MM.1S (cell line): ENCODE data around the gene SHANK1.

ENCODE experiments used
- EZH2 ChIP-seq: fragments of 300-600 bp; sonication (generic); optimal IDR thresholded peaks from 2 replicates; pipeline ENCODE3; 2017; ENCODE audit warnings: low read depth, mild to moderate bottlenecking, antibody characterized with exemption, low read length, mixed read lengths
- TF ChIP-seq, protein P1 (sequence below): fragments of 300-600 bp; sonication (generic); IDR thresholded peaks from 2 replicates; pipeline ENCODE4 v1.5.1; 2016; ENCODE audit warnings: antibody characterized with exemption, low read length, mixed read lengths

DNA sequence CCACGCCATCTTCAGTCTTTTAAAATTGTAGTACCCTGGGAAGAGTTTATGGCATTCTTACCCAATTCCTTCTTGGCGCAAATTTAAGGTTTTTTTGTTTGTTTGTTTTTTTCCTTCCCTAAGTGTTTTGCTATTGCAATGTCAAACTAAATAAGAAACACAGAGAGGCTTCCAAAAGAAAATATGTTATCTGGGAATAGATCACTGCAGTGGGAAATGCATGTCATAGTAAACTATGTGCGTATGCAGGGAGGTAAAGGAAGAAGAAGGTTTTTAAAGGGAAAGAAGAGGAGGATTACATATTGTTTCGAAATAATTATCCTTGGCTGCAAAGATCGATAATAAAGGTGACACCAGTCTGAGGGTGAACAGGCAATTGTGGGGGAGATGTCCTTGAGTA, 16.7 kb upstream of the SHANK1 start:
- TF ChIP-seq, protein P1, sequence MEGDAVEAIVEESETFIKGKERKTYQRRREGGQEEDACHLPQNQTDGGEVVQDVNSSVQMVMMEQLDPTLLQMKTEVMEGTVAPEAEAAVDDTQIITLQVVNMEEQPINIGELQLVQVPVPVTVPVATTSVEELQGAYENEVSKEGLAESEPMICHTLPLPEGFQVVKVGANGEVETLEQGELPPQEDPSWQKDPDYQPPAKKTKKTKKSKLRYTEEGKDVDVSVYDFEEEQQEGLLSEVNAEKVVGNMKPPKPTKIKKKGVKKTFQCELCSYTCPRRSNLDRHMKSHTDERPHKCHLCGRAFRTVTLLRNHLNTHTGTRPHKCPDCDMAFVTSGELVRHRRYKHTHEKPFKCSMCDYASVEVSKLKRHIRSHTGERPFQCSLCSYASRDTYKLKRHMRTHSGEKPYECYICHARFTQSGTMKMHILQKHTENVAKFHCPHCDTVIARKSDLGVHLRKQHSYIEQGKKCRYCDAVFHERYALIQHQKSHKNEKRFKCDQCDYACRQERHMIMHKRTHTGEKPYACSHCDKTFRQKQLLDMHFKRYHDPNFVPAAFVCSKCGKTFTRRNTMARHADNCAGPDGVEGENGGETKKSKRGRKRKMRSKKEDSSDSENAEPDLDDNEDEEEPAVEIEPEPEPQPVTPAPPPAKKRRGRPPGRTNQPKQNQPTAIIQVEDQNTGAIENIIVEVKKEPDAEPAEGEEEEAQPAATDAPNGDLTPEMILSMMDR: no peak
- no peak for TF ChIP-seq EZH2
